Astrocyte of the spinal cord (primary cell): ENCODE data around the gene VAV2.
A peak's percentile ranks its signal among the peaks of the same experiment; 100 is the strongest.

Experiments used
- DNase-seq: peaks from one replicate; pipeline ENCODE4 v3.0.0; 2011; ENCODE audit warnings: low read depth, low spot score
- H3K4me3 ChIP-seq: 2 replicates; pipeline ENCODE4 v1.5.1; 2011; ENCODE audit warnings: low read depth, mild to moderate bottlenecking, low read length, moderate library complexity
- in situ Hi-C: cut with HindIII; loops from 2 replicates; pipeline ENCODE4 v1.10.0; 2017; ENCODE audit warnings: low sequenced_read_pairs
- TF ChIP-seq, protein P1 (sequence below): IDR thresholded peaks from 2 replicates; pipeline ENCODE4 v1.5.1; 2012; ENCODE audit warnings: low read depth, mild to moderate bottlenecking, low read length, inconsistent platforms

The VAV2 gene

DNA sequence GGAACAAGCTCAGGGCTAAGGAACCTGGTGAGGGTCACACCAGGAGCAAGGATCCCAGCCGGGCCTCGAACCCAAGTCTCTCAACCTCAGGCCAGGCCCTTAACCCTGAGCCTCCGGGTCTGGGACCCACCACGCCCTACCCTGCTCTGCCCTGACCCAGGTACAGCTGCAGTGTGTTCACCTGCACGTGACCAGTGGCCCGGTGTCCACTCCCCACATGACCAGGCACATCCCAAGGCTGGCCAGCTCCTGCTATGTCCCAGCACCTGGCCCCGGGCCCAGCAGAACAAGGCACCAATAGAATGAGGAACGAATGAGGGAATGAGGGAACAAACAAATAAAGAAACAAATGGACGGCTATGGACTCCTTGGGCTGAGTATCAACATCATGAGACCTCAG is 142.0 kb downstream of the VAV2 start:
- TF ChIP-seq, protein P1, sequence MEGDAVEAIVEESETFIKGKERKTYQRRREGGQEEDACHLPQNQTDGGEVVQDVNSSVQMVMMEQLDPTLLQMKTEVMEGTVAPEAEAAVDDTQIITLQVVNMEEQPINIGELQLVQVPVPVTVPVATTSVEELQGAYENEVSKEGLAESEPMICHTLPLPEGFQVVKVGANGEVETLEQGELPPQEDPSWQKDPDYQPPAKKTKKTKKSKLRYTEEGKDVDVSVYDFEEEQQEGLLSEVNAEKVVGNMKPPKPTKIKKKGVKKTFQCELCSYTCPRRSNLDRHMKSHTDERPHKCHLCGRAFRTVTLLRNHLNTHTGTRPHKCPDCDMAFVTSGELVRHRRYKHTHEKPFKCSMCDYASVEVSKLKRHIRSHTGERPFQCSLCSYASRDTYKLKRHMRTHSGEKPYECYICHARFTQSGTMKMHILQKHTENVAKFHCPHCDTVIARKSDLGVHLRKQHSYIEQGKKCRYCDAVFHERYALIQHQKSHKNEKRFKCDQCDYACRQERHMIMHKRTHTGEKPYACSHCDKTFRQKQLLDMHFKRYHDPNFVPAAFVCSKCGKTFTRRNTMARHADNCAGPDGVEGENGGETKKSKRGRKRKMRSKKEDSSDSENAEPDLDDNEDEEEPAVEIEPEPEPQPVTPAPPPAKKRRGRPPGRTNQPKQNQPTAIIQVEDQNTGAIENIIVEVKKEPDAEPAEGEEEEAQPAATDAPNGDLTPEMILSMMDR: no peak
- no peak overlapping the region for H3K4me3 ChIP-seq
- in situ Hi-C loops: no loop called here
- no peak for DNase-seq

DNA sequence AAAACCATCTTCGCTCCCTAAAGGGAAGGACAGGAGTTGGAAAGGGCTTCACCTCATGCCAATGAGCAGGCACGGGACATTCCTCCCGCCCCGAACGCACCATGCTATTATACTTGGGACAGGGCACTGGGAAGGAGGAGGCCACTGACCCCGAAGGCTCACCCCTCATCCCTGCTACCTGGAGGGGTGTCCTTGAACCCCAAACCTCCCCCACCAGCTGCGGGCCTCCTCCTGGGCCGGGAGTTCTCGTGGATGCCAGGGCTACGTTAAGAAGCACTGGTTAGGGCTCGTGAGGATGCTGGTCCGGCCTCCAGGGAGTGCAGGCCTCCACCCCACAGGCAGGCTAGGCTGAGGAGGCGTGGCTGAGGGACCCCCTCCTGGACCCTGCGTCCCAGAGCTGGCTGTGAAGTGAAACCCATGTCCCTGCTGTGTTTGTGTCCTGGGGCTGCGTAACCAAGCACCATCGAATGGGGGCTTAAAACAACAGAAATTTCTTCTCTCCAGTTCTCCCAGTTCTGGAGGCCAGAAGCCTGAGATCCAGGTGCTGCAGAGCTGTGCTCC is 142.9 kb downstream of the VAV2 start:
- no peak for DNase-seq
- in situ Hi-C loops: no loop called here
- H3K4me3 ChIP-seq: no peak overlapping the region
- TF ChIP-seq, protein P1: no peak

DNA sequence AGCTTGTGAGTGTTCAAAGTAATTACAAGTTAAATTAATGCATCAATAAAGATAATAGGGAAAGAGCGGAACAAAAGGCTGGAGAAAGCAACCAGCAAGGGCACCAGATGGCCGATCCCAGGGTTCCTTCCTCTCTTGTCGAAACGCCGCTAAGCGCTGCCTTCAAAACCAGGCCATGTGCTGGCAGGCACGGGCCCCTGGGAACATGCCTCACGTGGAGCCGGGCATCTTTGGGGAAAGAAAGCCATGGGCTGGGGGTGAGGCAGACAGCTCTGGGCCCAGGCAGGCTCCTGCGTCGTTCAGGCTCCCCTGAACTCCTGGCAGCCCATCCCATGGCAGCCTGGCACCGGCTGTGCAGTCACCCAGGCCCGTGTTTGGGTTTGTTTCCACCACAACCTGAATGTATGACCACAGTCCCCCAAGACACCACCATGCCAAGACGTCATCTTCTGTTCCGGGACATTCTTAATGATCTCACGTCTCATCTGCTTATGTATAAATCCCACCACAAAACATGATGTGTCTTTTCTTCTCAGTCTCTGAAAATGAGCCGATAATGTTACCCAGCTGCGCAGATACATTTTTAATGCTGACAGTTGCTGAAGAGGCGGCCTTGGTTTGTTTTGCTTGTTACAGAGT is 143.5 kb downstream of the VAV2 start:
- DNase-seq: no peak
- TF ChIP-seq, protein P1: no peak

DNA sequence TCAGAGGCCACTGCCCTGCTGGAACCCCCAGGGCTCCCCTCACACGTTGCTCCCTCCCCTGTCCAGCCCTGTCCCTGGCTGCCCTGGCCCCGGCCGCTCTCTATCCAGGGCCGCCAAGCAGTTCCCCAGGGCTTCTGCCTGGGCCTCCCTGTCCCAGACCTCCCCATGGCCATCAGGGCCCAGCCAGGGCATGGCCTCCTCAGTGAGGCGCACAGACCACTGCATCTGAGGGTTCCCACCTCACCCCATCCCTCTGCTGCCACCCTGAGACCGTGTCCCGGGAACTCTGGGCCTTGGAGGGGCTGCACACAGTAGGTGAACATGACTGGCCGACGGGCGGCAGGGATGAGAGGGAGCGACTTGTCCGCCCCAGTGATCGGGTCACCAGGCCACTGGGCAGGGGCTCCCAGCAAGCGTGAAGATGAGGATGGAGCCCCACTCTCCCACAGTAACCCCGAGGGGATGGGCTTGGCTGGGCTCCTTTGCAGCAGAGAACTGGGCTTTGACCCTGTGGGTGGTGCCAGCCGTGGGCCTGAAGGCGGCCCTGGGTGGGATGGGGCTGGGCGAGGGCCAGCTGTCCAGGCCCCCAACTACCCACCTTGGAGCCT is 145.5 kb downstream of the VAV2 start:
- in situ Hi-C loops: no loop called here
- TF ChIP-seq, protein P1: no peak
- DNase-seq: no peak
- H3K4me3 ChIP-seq: no peak overlapping the region

More for the DNA sequence above, 143.5 kb downstream of the VAV2 start:
- no peak overlapping the region for H3K4me3 ChIP-seq
- in situ Hi-C loops: no loop called here

DNA sequence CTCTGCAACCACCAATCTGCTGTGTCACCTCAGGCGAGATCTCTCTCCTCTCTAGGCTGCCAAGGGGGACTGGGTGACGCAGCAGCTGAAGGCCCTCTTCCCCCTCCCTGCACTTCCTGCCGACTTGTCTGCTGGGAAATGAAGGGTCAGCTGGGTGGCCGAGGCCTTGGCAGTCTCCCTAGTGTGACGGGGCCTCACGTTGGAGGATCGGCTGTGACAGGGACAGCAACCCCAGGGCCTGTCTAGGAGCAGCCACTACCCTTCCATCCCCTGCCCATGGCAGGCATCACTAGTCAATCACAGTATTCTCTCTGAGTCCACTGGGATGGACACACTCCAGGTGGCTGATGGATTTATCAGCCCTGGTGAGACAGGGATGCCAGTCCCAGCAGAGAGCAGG is 146.7 kb downstream of the VAV2 start:
- in situ Hi-C loops: no loop called here
- no peak overlapping the region for H3K4me3 ChIP-seq
- TF ChIP-seq, protein P1: no peak
- DNase-seq: peak; percentile 51

DNA sequence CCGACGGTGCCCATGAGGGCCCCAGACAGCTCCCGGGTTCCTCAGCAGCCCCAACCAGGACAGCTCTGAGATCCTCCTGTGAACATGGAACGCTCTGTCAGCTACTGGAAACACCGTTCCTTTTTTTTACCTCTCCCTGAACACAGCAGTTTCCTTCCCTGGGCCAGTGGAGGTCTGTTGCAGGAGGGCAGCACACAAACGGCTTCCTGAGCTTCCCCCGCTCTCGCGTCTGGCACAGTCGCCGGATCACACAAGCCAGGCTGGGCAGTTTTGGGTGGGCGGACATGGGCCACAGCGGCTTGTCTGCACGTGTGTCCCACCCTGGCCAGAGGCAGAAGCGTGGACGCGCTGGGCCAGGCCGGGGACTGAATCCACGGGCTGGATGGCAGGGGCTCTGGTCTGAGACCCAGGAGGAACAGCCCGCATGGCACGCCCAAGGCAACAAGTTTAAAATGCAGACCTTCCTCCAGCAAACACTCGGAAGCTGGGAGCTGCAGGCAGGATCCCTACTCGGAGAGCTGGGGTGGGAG is 147.2 kb downstream of the VAV2 start:
- in situ Hi-C loops: no loop called here
- TF ChIP-seq, protein P1: no peak
- no peak for DNase-seq
- H3K4me3 ChIP-seq: no peak overlapping the region
